WTC11 (cell line): ENCODE data around the gene ADCY2. TPM values are rescaled to one million over a fixed set of nuclear protein-coding genes. Genes with fewer than 3 reads are reported as not detected.

Experiments used
- ATAC-seq: fragments of 200-7000 bp; cut with Tn5 transposase; 2 replicates; pipeline ENCODE4 v1.10.0; 2021; ENCODE audit warnings: mild to moderate bottlenecking, moderate library complexity
- CTCF ChIA-PET: fragments of 300-600 bp; sonication (Branson Sonifier 250); formaldehyde crosslinking; loops from one replicate; lab custom pipeline; 2021; ENCODE audit warnings: antibody characterized with exemption; lab: Charles Lee
- POLR2A ChIA-PET: fragments of 350-600 bp; sonication (Branson Sonifier 250); formaldehyde crosslinking; loops from one replicate; lab custom pipeline; 2021; ENCODE audit warnings: antibody characterized with exemption; lab: Charles Lee
- DNase-seq: peaks from one replicate; pipeline ENCODE4 v3.0.0; 2021; ENCODE audit warnings: low spot score
- H3K27ac Mint-ChIP-seq: 2 replicates; pipeline ENCODE4 v1.8.0; 2021; ENCODE audit warnings: mixed read lengths
- H3K27me3 Mint-ChIP-seq: 2 replicates; pipeline ENCODE4 v1.8.0; 2021; ENCODE audit warnings: low read depth, mild to moderate bottlenecking, moderate library complexity, mixed read lengths
- H3K36me3 Mint-ChIP-seq: 2 replicates; pipeline ENCODE4 v1.8.0; 2021; ENCODE audit warnings: mixed read lengths
- H3K4me1 Mint-ChIP-seq: 2 replicates; pipeline ENCODE4 v1.8.0; 2022; ENCODE audit warnings: mixed read lengths
- H3K4me3 Mint-ChIP-seq: 2 replicates; pipeline ENCODE4 v1.8.0; 2021; ENCODE audit warnings: mild to moderate bottlenecking, moderate library complexity, mixed read lengths
- H3K9me3 Mint-ChIP-seq: 2 replicates; pipeline ENCODE4 v1.8.0; 2021; ENCODE audit warnings: mixed read lengths
- ATF1 ChIP-seq: sonication (generic); formaldehyde crosslinking; IDR thresholded peaks from 2 replicates; pipeline ENCODE4 v1.8.1; 2023; ENCODE audit warnings: mild to moderate bottlenecking, moderate library complexity, missing genetic modification reagents
- ATF6 ChIP-seq: sonication (generic); formaldehyde crosslinking; IDR thresholded peaks from 2 replicates; pipeline ENCODE4 v1.8.1; 2023; ENCODE audit warnings: mild to moderate bottlenecking, missing genetic modification reagents
- CTCF ChIP-seq: fragments of 200-600 bp; IDR thresholded peaks from 2 replicates; pipeline ENCODE4 v1.8.0; 2022; ENCODE audit warnings: antibody characterized with exemption
- E2F1 ChIP-seq: sonication (generic); formaldehyde crosslinking; IDR thresholded peaks from 2 replicates; pipeline ENCODE4 v1.8.0; 2022; ENCODE audit warnings: mild to moderate bottlenecking, missing genetic modification reagents
- E2F4 ChIP-seq: sonication (generic); formaldehyde crosslinking; IDR thresholded peaks from 2 replicates; pipeline ENCODE4 v1.8.1; 2022; ENCODE audit warnings: low read depth, mild to moderate bottlenecking, moderate library complexity, missing genetic modification reagents, borderline replicate concordance
- ESRRA ChIP-seq: sonication (generic); formaldehyde crosslinking; IDR thresholded peaks from 2 replicates; pipeline ENCODE4 v1.8.1; 2022; ENCODE audit warnings: mild to moderate bottlenecking, missing genetic modification reagents, borderline replicate concordance
- ETV6 ChIP-seq: sonication (generic); formaldehyde crosslinking; IDR thresholded peaks from 2 replicates; pipeline ENCODE4 v1.8.1; 2022; ENCODE audit warnings: mild to moderate bottlenecking, missing genetic modification reagents
- GABPB1 ChIP-seq: sonication (generic); formaldehyde crosslinking; IDR thresholded peaks from 2 replicates; pipeline ENCODE4 v1.8.1; 2023; ENCODE audit warnings: mild to moderate bottlenecking, missing genetic modification reagents
- MYBL2 ChIP-seq: sonication (generic); formaldehyde crosslinking; IDR thresholded peaks from 2 replicates; pipeline ENCODE4 v1.8.1; 2023; ENCODE audit warnings: mild to moderate bottlenecking, moderate library complexity, missing genetic modification reagents
- NFATC4 ChIP-seq: fragments of 250-450 bp; sonication (Bioruptor Pico); IDR thresholded peaks from 2 replicates; pipeline ENCODE4 v1.9.0; 2021; ENCODE audit warnings: mild to moderate bottlenecking
- PRDM15 ChIP-seq: sonication (generic); formaldehyde crosslinking; IDR thresholded peaks from 2 replicates; pipeline ENCODE4 v1.8.0; 2022; ENCODE audit warnings: missing genetic modification reagents
- RORB ChIP-seq: fragments of 250-450 bp; sonication (Bioruptor Pico); IDR thresholded peaks from 2 replicates; pipeline ENCODE4 v1.9.0; 2021; ENCODE audit warnings: mild to moderate bottlenecking
- SOX15 ChIP-seq: fragments of 250-450 bp; sonication (Bioruptor Pico); IDR thresholded peaks from 2 replicates; pipeline ENCODE4 v1.9.0; 2021; ENCODE audit warnings: mild to moderate bottlenecking
- SP1 ChIP-seq: sonication (generic); formaldehyde crosslinking; conservative IDR thresholded peaks from 2 replicates; pipeline ENCODE4 v1.8.1; 2022; ENCODE audit warnings: missing genetic modification reagents
- TEAD1 ChIP-seq: sonication (generic); formaldehyde crosslinking; IDR thresholded peaks from 2 replicates; pipeline ENCODE4 v1.8.0; 2022; ENCODE audit warnings: mild to moderate bottlenecking, missing genetic modification reagents
- TP53 ChIP-seq: sonication (generic); formaldehyde crosslinking; IDR thresholded peaks from 2 replicates; pipeline ENCODE4 v1.8.1; 2023; ENCODE audit warnings: mild to moderate bottlenecking, missing genetic modification reagents
- ZNF138 ChIP-seq: sonication (generic); formaldehyde crosslinking; conservative IDR thresholded peaks from 2 replicates; pipeline ENCODE4 v1.8.1; 2022; ENCODE audit warnings: mild to moderate bottlenecking, moderate library complexity, missing genetic modification reagents
- ZNF219 ChIP-seq: sonication (generic); formaldehyde crosslinking; IDR thresholded peaks from 2 replicates; pipeline ENCODE4 v1.8.0; 2023; ENCODE audit warnings: missing genetic modification reagents, mild to moderate bottlenecking, borderline replicate concordance
- ZNF263 ChIP-seq: sonication (generic); formaldehyde crosslinking; IDR thresholded peaks from 2 replicates; pipeline ENCODE4 v1.8.1; 2022; ENCODE audit warnings: low read depth, mild to moderate bottlenecking, moderate library complexity, missing genetic modification reagents
- ZNF317 ChIP-seq: sonication (generic); formaldehyde crosslinking; IDR thresholded peaks from 2 replicates; pipeline ENCODE4 v1.8.1; 2023; ENCODE audit warnings: low read depth, mild to moderate bottlenecking, moderate library complexity, missing genetic modification reagents, borderline replicate concordance
- ZNF423 ChIP-seq: fragments of 250-450 bp; sonication (Bioruptor Pico); IDR thresholded peaks from 2 replicates; pipeline ENCODE4 v2.1.2; 2022; ENCODE audit warnings: mild to moderate bottlenecking, moderate library complexity
- total RNA-seq: library from RNA; stranded (reverse); gene quantifications from 3 replicates; pipeline ENCODE4 v1.2.3, GENCODE V29; 2021

The ADCY2 gene
- total RNA-seq, 1 experiment from 2014 or later, result 142 TPM

- TF ChIP-seq ETV6 (CRISPR knock-in tag) (no peak), NFATC4 (no peak), ATF1 (0 out of 2 replicates have a peak, but pooled peaks have one; percentile 22), MYBL2 (peak; percentile 39; the same call in 1 of the 2 replicates), ZNF423 (CRISPR knock-in tag) (peak; percentile 96), SOX15 (CRISPR knock-in tag) (no peak), E2F4 (CRISPR knock-in tag) (no peak), ZNF317 (CRISPR knock-in tag) (no peak), ZNF219 (CRISPR knock-in tag) (peak; percentile 17; the same call in 1 of the 2 replicates), ATF6 (CRISPR knock-in tag) (no peak), CTCF (no peak), TP53 (CRISPR knock-in tag) (no peak), ESRRA (CRISPR knock-in tag) (peak; percentile 33; the same call in 1 of the 2 replicates), ZNF138 (CRISPR knock-in tag) (no peak), SP1 (CRISPR knock-in tag) (peak; percentile 89), RORB (CRISPR knock-in tag) (no peak)
- TF ChIP-seq, all 79 proteins: peak for 22
Measured at GRCh38 chr5:7868773-7869473, 473.0 kb downstream of the ADCY2 start, which contains the start of the genes FASTKD3 and MTRR (continued).

- no peak for ATAC-seq
- Mint-ChIP-seq H3K27me3 (no peaks in the 10 kb centered on the region), H3K9me3 (no peaks in the 10 kb centered on the region), H3K36me3 (peaks cover 8% of the 10 kb centered on the region)
- TF ChIP-seq ATF1, result 0 out of 2 replicates have a peak, but pooled peaks have one; percentile 13
- TF ChIP-seq GABPB1 (CRISPR knock-in tag), result 0 out of 2 replicates have a peak, but pooled peaks have one; percentile 9
- TF ChIP-seq ZNF263 (CRISPR knock-in tag), result no peak
- no peak for TF ChIP-seq PRDM15
- no peak for TF ChIP-seq E2F1
- 0 out of 2 replicates have a peak, but pooled peaks have one; percentile 18 for TF ChIP-seq ESRRA (CRISPR knock-in tag)
- TF ChIP-seq TEAD1 (CRISPR knock-in tag), result no peak
- TF ChIP-seq, all 79 proteins: peak for 3
- ChIA-PET POLR2A (interaction anchor here (1.5 kb wide), 1 partner anchor 18 kb away, joined by 4 read pairs; the partner anchor contains the start of gene CFAP90), CTCF (interaction anchor here (0.6 to 2.6 kb wide), 11 partner anchors 12 to 1050 kb away, joined by 3 to 12 read pairs (median 5); partner anchors contain the start of gene CFAP90)
- Mint-ChIP-seq H3K4me1 (peaks cover 16% of the 10 kb centered on the region), H3K4me3 (peak overlapping the region; percentile 84), H3K27ac (no peak overlapping the region)
- no peak for DNase-seq
Measured at GRCh38 chr5:7869474-7870136, 473.7 kb downstream of the ADCY2 start.
